Brain pericyte (primary cell): ENCODE results near the gene RSF1.

ENCODE experiments used
- DNase-seq: peaks from one replicate; pipeline ENCODE4 v3.0.0-alpha.2; 2012; ENCODE audit warnings: low read depth, low spot score

RSF1 gene

GRCh38 chr11:77611921-77612320 is 208.6 kb downstream of the RSF1 start:
- DNase-seq: no peak
